NCI-H446 (cell line): ENCODE results near the gene KRTAP20-3.

Source experiments
- DNase-seq, 2 experiments: peaks; one replicate each; lab custom pipeline; 2025; lab: John Stamatoyannopoulos, UW

Gene KRTAP20-3

DNA sequence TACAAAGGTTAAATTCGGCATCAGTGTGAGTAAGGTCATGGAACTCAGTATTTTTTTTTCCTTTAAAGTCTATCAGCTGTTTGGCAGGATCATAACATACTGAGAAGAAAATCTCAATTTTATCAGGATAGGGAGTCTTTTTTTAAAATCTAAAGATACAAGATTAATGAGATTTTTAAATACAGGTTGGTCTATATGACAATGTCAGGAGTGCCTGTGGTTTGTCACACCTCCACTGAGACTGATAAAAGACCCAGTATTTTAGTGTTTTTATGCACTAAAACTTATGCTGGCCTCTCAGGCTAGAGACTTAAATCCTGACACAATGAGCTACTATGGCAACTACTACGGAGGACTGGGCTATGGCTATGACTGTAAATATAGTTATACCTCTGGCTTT is at the start of gene KRTAP20-3:
TSS of gene KRTAP20-3 (plus strand) at position 301 of the 400 bp plus-strand sequence.
- DNase-seq, result no peak

DNA sequence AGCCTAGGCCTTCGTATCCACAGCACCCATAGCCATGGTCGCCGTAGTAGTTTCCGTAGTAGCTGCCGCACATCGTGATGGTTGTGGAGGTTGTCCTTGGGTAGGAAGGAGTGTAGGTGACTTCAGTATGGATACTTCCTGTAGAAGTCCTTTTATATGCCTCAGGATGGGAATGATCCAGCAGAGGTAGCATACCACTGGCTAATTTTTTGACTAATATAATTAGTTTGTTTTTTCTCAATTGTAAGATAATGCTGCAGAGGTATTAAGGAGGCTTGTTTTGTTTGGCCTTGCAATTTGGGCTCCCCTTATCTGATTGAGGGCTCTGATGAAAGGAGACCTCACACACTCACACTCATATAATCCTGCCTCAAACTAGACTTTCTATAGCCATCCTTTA is 43.9 kb upstream of the KRTAP20-3 start, which contains the start of gene KRTAP6-2:
TSS of gene KRTAP6-2 (minus strand) at position 101 of the 400 bp plus-strand sequence. CDS start at position 73, 28 bp downstream.
- no peak for DNase-seq

- DNase-seq, result no peak
Measured at GRCh38 chr21:30600787-30601186, 41.9 kb upstream of the KRTAP20-3 start, which contains the start of gene KRTAP22-1. Gene KRTAP22-1, plus strand, starts transcription at chr21:30601087.

GRCh38 chr21:30605968-30606367 is 36.7 kb upstream of the KRTAP20-3 start:
- DNase-seq, result no peak

- DNase-seq, result no peak
Measured at GRCh38 chr21:30612132-30612531, 30.5 kb upstream of the KRTAP20-3 start.

GRCh38 chr21:30613836-30614235 is 28.8 kb upstream of the KRTAP20-3 start, which contains the start of gene KRTAP6-1:
Gene KRTAP6-1, minus strand, starts transcription at chr21:30613930. Its CDS starts 26 bp downstream, at chr21:30613904.
- DNase-seq, result no peak

GRCh38 chr21:30615199-30615598 is 27.5 kb upstream of the KRTAP20-3 start:
- DNase-seq, result no peak

- no peak for DNase-seq
Measured at GRCh38 chr21:30616125-30616524, 26.5 kb upstream of the KRTAP20-3 start, which contains the start of gene KRTAP20-1. Gene KRTAP20-1, plus strand, starts transcription at chr21:30616425. Its CDS starts 30 bp downstream, at chr21:30616455.

- DNase-seq, result no peak
Measured at GRCh38 chr21:30620080-30620479, 22.6 kb upstream of the KRTAP20-3 start.

DNA sequence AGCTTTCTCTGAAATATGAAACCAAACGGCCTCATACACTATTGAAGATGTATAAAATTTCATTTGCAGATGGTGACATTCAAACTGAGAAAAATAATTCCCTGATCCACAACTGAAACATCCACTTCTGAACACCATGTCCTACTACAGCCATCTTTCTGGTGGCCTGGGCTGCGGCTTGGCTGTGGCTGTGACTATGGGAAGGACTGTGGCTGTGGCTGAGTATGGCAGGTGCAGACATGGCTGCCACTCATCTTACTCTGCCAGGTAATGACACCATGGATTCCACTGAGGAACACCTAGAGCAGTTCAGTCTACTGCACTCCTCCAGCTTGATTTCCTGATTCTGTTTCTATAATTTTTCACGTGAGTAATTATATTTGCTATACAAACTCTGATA is 22.1 kb upstream of the KRTAP20-3 start, which contains the start of gene KRTAP20-4:
TSS of gene KRTAP20-4 (plus strand) at position 106 of the 400 bp plus-strand sequence.
- no peak for DNase-seq

- no peak for DNase-seq
Measured at GRCh38 chr21:30623362-30623761, 19.3 kb upstream of the KRTAP20-3 start.

DNA sequence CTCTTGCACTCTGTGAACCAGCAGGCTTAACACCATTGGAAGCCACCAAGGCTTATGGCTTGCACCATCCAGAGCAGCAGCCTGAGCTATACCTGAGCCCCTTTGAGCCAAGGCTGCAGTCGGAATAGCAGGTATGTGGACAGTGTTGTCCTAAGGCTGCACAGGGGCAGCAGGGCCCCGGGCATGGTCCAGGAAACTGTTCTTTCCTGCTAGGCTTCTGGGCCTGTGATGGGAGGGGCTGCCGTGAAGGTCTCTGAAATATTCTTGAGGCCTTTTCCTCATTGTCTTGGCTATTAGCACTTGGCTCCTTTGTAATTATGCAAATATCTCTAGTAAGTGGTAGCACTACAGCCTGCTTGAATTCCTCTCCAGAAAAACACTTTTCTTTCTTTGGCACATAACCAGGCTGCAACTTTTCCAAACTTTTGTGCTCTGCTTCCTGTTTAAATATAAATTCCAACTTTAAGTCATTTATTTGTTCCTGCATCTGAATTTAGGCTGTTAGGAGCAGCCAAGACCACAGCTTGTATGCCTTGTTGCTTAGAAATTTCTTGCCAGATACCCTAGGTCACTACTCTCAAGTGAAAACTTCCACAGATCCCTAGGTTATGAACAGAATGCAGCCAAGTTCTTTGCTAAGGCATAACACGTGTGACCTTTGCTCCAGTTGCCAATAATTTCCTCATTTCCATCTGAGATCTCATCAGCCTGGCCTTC is 17.1 kb upstream of the KRTAP20-3 start:
- no peak for DNase-seq

DNA sequence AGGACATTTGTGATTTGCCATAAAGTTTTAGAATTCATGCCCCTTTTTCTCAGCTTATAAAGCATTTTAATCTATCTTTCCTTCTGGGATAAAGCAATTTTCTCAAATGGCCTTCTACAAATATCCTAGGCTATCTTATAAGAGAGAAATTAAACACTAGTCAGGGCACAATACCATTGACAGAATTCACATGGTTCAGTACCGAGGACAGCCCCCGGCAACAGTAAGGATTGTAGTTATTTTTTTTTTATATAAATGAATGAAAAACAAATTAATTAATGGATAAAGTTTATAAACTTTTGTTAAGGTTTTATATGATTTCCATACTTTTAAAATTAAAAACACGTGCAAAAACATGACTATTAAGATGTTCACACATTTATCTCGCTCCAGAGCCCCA is 14.6 kb upstream of the KRTAP20-3 start:
- no peak for DNase-seq

- no peak for DNase-seq
Measured at GRCh38 chr21:30629200-30629599, 13.5 kb upstream of the KRTAP20-3 start.

GRCh38 chr21:30634906-30635305 is 7.8 kb upstream of the KRTAP20-3 start, which contains the start of gene KRTAP20-2:
Gene KRTAP20-2, plus strand, starts transcription at chr21:30635206. Its CDS starts 58 bp downstream, at chr21:30635264.
- DNase-seq, result no peak

GRCh38 chr21:30638686-30639085 is 4.0 kb upstream of the KRTAP20-3 start:
- no peak for DNase-seq

- DNase-seq, result no peak
Measured at GRCh38 chr21:30646904-30647414, 4.3 kb downstream of the KRTAP20-3 start.

- DNase-seq, result no peak
Measured at GRCh38 chr21:30652891-30653290, 10.2 kb downstream of the KRTAP20-3 start.

GRCh38 chr21:30668776-30669175 is 26.1 kb downstream of the KRTAP20-3 start:
- DNase-seq, result no peak

DNA sequence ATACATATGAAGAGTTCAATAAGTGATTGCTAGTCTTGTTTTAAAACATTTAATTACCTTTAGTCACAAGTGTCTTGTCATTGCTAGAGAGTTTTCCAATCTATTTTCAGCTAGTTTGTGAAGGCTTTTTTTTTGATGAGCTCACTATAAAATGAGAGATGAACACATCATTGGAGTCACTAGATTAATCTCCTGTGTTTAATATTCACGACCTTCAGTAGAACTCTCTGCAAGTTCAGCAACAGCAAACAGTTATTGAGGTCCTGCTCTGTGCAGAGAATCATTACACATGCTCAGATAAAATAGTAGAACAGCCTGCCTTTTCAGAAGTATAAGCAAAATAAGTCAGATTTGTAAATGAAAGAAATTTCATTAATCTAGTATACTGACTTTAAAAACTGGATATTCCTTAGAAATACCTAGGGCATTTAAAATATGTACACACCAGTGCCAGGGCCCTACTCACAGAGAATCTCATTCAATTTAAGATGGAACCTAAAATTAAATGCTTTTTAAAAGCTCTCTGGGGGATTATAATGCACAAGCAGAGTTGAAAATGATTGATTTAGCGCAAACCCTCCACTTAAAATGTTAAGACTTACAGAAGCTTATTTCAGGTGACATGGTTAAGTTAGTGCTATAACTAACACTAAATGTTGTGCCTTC is 30.5 kb downstream of the KRTAP20-3 start:
- DNase-seq, result no peak

- DNase-seq, result no peak
Measured at GRCh38 chr21:30674312-30674711, 31.6 kb downstream of the KRTAP20-3 start.

GRCh38 chr21:30676737-30677136 is 34.1 kb downstream of the KRTAP20-3 start:
- no peak for DNase-seq

- no peak for DNase-seq
Measured at GRCh38 chr21:30680586-30680985, 37.9 kb downstream of the KRTAP20-3 start.
